HTERT RPE-1 (cell line): ENCODE results near the gene SPOCK3.

Experiments
- in situ Hi-C: fragments of 300-500 bp; cut with MboI; formaldehyde crosslinking; loops from 4 replicates; pipeline ENCODE4 v1.14.3; 2020; ENCODE audit warnings: low sequenced_read_pairs

Gene SPOCK3

DNA sequence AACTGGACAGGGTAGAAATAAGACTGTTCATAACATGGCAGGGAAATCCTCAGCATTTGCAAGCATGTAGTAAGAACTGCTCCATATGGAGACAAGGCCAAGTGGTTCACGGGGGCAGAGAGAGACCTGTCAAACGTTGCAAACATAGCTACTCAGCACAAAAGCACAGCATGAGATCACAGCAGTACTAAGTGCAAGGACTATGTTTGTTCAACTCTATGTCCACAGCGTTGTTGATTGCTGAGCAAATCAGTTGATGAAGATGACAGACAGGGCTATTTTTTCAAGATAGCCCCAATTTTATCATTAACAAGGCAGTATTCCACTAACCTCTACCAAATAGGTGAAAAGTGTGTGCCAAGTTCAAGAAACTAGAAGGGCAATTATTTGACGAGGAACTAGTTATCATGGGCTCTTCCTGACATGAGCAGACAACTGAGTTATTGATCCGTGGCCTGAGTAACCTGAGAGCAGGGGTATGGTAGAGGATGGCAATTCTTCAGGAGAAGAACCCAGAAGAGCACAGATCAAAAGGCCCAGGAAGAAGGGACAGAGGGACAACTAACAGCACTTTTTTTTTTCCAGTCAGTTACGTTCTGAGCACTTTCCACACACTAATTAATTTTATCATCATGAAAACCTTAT lies 57.4 kb downstream of the SPOCK3 start:
- in situ Hi-C loops = no loop called here

DNA sequence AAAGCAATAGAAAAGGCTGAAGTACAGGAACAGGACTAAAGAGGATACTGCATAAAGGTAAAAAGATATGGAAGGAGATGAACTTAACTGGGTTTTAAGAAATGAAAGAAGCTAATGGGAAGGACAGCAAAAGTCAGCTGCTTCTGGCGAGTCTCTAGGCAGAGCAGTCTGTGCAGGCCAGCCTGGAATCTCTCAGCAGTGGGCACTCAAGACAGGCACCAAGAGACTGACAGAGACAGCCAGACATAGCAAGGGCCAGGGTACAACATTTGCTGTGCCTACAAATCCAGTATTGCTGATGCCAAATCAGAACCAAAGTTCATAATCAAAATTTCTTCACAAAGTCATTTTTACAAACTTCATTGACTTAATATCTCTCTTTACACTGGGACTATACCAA lies 62.4 kb downstream of the SPOCK3 start:
- in situ Hi-C loops = no loop called here

DNA sequence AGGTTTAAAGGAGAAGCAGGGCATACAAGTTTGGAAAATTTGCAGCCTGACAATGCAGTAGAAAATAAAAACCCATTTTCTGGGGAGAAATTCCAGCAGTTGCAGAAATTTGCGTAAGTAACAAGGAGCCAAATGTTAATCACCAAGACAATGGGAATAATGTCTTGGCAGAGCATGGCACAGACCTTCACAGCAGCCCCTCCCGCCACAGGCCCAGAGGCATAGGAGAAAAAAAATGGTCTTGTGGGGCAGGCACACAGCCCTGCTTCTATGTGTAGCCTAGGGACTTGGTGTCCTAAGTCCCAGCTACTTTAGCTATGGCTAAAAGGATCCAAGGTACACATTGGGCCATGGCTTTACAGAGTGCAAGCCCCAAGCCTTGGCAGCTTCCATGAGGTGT lies 65.7 kb downstream of the SPOCK3 start:
- in situ Hi-C loops = no loop called here

DNA sequence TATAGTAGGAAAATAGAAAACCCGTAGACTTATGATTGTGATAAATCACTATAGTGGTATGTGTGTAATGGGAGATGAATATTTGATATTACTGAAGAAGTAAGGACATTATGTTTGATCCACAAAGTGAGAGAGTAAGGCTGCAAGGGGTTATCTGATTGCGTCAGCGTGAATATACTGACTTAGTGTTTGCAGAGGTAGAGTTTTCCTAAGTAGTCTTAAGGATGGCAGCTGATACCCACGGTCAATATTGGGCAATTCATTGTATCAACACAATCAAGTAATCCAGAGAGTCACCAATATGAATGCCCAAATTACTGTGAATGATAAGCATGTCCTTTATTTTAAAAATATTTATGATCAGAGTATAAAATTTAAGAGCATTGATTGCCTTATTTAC lies 83.7 kb downstream of the SPOCK3 start:
- in situ Hi-C loops = no loop called here

DNA sequence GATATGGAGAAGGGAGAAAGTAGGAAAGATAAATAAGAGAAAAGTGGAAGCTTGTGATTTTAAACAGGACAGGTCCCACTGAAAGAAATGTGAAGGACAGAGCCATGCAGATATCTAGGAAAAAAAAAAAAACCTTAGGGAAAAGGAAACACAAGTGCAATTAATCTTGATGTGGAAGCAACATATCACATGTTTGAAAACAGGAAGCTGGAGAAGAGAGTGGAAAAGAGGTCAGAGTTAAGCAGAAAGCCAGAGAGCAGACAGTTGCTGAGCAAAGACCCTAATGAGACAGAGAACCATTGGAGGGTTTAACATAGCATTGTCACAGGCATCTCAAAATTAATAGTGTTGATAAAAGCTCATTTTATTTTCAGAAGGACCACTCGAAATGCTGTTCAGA lies 89.7 kb downstream of the SPOCK3 start:
- in situ Hi-C loops = no loop called here

DNA sequence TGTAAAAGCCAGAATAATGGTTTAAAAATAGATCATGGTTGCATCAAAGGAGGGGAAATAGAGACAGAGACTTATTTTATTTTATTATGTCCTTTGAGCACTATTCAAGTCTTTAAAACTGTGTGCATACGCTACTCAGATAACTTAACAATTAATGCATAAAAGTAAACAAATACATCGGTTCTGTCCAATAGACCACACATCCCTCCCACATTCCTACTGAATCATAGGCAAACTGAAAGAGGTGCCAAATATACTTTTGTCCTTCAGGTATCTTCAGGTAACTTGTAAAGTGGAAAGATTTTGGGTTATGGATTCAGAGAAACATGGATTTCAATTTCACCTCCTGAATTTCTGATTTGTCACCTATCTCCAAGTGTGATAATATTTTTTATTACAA lies 91.3 kb downstream of the SPOCK3 start:
- in situ Hi-C loops = no loop called here

DNA sequence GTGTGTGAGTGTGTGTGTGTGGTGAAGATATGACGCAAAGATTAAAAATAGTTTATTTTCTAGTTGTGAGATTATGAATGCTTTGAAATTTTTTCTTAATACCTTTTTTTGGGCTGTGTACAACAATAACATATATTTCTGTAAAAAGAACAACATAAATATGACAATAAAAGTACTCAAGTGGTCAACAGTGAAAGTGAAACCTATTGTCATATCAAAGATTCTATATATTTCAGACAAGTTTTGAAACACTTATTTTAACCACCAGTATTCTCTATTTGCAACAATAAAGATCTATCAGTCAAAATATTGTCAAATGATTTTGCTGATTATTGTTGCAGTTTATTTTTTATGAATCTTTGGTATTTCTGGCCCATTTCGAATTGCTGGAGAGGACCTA lies 98.0 kb downstream of the SPOCK3 start:
- in situ Hi-C loops = no loop called here

DNA sequence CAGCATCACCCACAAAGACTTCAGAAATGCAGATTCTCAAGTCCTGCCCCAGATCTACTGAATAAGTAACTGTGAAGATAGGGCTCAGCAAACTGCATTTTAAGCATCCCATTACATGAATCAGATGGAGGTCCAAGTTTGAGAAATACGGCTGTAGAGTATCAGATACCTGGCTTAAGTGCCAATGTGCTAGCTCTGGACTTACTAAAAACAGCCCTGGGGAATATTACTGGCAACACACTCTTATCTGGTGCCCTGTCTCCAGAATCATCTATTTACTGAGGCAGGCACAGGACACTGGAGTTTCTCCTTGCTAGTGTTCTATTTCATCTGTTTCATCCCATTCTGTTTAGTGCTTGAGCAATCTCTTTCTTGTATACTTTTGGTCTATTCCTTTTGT lies 105.1 kb downstream of the SPOCK3 start:
- in situ Hi-C loops = no loop called here

DNA sequence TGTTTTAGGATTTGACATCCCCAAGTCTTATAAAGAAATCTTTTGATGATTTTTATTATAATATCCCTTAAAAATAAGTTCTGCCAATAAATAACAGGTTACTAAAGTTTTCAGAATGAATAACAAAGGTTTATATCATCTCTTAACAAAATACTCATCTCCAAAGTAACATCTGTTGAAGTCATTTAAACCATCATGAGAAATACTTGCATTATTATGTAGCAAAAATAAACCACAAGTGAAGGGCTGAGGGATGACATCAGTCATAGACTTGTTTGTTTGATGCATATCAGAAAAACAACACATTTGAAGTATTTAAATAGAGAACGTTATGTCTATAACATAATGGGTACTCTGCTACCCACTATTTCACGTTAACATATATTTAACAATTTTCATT lies 114.9 kb downstream of the SPOCK3 start:
- in situ Hi-C loops = no loop called here

DNA sequence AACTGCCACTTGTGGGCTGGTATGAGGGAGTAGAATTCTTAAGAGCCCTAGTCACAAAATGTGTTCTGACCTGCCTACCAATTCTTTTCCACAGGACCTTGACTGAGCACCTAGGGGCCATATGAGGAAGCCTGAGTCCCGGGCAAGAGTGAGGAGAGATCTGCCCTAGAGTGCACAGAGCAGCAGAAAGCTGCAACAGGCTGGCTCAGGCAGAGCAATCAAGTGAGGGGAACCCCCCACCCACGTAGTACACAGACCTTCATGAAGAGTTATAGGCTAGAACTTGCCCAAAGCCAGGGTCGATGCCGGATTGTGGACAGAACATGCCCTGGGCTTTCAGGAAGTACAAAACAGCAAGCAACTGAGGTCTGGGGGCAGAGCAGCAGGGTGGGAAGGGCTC lies 117.0 kb downstream of the SPOCK3 start:
- in situ Hi-C loops = no loop called here

DNA sequence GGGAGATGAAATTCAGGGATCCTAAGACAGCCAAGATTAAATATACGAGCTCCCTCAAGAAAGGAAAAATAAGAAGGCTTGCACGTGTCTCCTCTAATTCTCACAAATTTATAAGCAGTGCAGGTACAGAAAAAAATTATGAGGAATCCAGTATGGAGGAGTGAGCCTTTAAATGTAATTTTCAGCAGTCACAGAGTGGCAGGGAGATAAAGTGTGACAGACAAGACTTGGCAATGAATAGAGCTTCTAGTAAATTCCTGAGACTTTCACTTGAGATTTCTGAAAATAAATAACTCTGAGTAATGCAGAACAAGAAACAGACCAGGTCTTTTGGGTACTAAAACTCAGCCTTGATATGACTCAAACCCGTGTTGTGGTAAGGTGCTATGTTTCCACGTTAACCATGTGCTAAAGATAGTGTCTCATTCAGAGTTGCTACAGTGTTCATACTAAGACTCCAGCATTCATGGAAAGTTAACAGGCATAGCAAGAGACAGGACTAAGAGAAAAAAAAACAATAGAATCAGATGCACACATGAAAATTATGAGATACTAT lies 119.8 kb downstream of the SPOCK3 start:
- in situ Hi-C loops = no loop called here

DNA sequence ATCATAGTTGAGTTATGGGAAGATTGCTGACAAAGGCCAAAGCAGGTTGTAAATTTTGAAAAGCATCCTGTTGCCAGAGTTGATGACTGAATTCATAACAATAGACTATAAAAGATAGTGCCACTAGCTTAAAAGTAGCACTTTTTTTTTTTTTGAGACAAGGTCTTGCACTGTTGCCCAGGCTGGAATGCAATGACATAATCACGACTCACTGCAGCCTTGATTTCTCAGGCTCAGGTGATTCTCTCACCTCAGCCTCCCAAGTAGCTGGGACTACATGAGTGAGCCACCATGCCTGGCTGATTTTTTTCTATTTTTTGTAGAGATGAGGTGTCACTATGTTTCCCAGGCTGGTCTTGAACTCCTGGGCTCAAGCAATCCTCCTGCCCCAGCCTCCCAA lies 122.7 kb downstream of the SPOCK3 start:
- in situ Hi-C loops = no loop called here

DNA sequence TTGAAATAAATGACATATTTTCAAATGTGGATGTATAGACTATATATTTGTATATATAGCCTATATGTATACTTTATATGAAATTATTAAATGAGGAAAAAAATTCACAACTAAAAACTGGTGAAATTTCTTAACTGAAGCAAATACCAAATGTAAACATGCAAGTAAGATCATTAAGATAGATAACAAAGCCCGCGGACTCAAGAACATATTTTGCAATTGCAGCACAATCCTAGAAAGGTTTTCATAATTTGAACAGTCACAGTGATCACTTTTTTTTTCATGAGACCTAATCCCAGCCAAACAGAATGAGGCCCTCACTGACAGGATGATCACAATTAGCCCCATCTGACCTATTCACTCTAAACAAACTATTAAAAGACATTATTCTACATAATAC lies 123.2 kb downstream of the SPOCK3 start:
- in situ Hi-C loops = no loop called here

DNA sequence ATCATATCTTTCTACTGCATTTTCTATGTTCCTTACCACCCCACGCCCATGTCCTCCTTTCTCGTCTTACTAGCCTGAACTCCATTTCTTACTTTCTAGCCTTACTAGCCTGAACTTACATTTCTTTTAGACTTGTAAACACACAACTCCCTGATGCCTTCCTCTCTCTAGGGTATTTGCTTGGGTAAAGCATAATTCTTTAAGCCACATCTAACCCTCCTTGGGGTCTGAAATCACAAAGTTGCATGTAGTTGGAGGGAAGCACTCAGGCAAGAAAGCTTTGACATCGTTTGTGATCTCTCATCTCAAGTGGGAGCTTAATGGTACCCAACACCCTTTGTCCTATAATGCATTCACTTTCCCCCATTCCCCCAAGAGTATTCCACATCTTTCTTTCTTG lies 124.4 kb downstream of the SPOCK3 start:
- in situ Hi-C loops = no loop called here

DNA sequence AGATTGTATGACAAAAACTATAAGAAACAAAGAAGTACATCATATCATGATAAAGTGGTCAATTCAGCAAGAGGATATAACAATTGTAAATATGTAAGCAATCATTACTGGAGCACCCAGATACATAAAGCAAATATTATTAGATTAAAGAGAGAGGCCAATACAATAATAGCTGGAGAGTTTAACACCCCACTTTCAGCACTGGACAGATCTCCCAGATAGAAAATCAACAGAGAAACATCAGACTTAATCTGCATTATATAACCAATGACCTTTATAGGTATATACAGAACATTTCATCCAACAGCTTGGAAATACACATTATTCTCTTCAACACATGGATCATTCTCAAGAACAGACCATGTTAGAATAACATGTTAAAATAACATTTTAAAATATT lies 128.4 kb downstream of the SPOCK3 start:
- in situ Hi-C loops = no loop called here

DNA sequence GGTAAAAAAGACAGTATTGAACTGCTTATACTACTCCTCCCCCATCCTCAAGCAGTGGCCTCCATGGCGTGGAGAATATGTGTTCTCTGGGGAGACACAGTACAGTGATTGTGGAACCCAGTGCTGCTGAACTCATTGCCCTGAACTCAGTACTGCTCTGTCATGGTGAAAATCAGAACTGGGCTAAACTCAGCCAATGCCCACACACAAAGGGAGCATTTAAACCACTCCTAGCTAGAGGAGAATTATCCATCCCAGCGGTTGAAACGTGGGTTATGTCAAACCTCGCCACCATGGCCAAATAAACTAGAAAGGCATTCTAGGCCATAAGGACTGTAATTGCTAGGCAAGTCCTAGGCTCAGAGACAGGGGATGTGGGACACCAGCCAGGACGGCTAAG lies 131.8 kb downstream of the SPOCK3 start:
- in situ Hi-C loops = no loop called here

DNA sequence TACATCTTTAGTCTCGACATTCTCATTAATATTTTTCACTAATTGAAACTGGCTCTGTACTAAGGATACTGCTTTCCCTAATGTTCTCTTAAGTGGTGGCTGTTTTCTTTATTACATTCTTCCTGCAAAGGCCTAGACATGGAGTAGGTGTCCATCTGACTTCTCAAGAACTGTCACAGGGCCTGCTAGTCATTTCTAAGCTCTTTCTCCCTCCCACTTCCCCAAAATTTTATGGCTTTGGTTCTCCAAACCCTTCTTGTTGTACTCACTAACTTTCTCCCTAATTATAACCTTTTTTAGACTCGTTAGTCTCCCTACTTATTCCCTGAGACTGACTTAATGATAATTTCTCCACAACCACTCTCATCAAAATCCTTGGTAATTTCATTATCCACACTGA lies 133.3 kb downstream of the SPOCK3 start:
- in situ Hi-C loops = no loop called here

DNA sequence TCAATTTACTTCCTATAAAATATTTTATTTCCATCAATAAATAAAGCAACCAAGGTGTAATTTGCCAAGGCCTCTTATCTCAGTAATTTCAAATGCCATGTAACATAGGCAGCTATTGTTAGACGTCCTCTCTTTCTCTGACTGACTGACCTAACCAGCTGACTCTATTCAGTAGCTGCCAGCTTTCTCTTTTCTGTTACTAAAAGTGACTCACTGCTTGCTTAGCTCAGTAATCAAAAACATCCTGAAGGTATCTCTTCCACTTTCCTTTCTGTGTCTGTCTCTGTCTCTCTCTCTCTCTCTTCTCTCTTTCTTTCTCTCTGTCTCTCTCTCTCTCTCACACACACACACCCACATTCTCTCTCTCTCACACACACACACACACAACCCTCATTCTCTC lies 134.2 kb downstream of the SPOCK3 start:
- in situ Hi-C loops = no loop called here

DNA sequence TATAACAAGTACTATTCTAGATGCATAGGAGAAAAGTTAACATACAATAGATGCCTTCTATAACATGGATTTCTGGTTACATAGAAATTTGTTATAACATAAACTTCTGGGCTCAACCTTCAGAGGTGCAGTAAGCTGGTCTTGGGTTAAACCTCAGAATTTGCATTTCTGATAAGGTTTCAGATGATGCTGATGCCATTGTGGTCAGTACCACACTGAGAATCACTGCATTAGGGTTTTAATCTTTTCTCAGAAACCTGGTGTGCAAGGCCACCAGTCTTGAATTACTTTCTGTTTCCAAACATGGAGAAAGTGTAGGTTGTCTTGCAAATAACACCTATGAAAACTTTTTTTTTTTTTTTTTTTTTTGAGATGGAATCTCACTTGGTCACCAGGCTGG lies 146.2 kb downstream of the SPOCK3 start:
- in situ Hi-C loops = no loop called here

DNA sequence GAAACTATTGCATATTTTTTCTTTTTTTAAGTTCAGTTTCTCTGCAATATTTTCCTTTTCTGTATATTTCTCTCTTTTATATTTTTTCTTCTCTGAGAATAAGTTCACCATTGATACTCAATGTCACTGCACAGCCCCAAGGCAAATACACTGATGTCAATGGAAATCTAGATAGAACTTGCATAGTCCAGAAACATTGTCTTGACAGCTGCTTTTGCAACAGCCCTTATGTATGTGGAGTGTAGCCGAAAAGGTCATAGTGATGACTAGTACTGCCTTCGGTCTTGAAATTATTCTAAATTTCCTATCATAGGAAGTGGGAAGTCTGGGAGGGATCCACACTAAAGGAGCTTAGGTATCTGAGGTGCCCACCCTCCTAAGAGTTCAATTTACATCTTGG lies 150.0 kb downstream of the SPOCK3 start:
- in situ Hi-C loops = no loop called here

DNA sequence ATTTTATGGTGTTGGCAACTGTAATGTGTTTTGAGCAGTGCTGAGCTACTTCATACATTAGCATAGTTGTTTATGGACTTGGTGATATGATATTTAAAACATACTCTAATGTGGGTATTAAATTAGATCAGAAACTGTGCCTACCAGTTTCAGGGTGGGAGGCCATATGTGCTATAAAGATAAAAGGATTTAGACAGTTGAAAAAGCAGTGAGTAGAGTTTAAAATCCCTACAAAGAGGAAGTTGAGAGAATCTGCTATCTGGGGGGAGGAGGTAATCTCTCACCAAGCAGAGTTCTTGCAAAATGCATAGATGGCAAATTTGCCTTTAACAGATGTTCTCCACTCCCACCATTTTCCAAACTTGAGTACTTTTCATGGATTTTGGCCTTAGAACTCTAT lies 154.5 kb downstream of the SPOCK3 start:
- in situ Hi-C loops = no loop called here

DNA sequence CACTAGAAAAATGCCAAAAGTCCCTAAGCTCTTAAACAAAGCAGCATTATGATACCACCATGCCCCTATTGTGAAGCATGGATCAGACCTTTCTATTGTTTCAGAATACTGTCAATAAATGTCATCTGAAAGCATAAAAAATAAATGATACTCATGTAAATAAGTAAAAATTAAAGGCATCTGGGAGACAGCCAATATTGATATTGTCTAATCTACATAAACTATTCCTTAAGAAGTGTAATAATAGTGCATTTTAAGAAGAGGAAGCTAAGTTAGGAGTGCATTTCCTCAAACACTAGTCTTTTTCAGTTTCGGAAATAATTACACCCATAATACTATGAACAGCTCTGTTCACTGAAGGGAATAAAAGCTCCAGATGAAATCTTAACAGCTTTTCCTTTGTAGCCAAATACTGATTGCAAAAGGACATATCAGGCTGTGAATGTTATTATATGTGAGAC lies 181.6 kb downstream of the SPOCK3 start:
- in situ Hi-C loops = no loop called here

DNA sequence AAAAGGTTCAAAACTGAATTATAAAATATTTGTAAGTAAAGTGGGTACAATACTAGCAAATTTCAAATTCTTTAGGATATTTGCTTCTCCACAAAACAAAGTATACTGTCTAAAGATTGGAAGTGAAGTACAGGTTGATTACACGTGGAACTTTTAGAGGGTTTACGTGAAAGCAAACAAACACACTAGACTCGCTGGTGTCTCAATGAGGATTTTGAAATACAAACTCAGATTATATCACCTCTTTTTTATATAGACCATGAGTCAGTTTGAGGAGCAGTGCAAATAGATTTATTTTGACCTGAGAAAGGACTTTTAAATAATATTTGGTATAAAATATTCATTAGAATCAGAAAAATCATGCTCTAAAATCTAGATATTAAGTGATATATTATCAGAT lies 185.0 kb downstream of the SPOCK3 start:
- in situ Hi-C loops = no loop called here
